SH-SY5Y (cell line): ENCODE measurements around the gene TUBA8.

Source experiments
- GATA2 ChIP-seq: IDR thresholded peaks from 2 replicates; pipeline ENCODE4 v1.6.1; 2011; ENCODE audit warnings: mild to moderate bottlenecking, low read depth, low read length
- GATA3 ChIP-seq: IDR thresholded peaks from 2 replicates; pipeline ENCODE4 v1.6.1; 2011; ENCODE audit warnings: low read depth, mild to moderate bottlenecking, low read length, moderate library complexity

GRCh38 chr22:18100781-18101180, 9.8 kb upstream of the TUBA8 start:
- TF ChIP-seq GATA2 (no peak), GATA3 (no peak)
